H1 (cell line): ENCODE data around the gene DPY19L3. TPM values are rescaled to one million over a fixed set of nuclear protein-coding genes. Genes with fewer than 3 reads are reported as not detected.

Experiments used
- CTCF ChIA-PET: fragments of 300-600 bp; sonication (Branson Sonifier 250); formaldehyde crosslinking; loops from one replicate; lab custom pipeline; 2021; ENCODE audit not compliant: partially characterized antibody; lab: Charles Lee
- POLR2A ChIA-PET: fragments of 300-600 bp; sonication (Branson Sonifier 250); formaldehyde crosslinking; loops from one replicate; lab custom pipeline; 2021; ENCODE audit warnings: inconsistent platforms; ENCODE audit not compliant: partially characterized antibody; lab: Charles Lee
- DNase-seq, 2 experiments: peaks; one replicate each; pipeline versions ENCODE4 v3.0.0 to v3.0.0-alpha.2; 2010 to 2022; ENCODE audit warnings: low spot score in 2 of 2, low read depth in 1 of 2, mixed read lengths in 1 of 2
- FAIRE-seq: peaks from 2 replicates; lab custom pipeline; 2011; peaks lifted over from hg19 to GRCh38; lab: Jason Lieb, UNC
- H2AFZ ChIP-seq: 2 replicates; pipeline ENCODE4 v1.8.1; 2012; ENCODE audit warnings: low read length, inconsistent platforms
- H2AK5ac ChIP-seq: 2 replicates; pipeline ENCODE4 v1.6.1; 2013; ENCODE audit warnings: low read depth, low read length
- H2BK120ac ChIP-seq: replicated peaks from 2 replicates; pipeline ENCODE3; 2013; ENCODE audit warnings: low read depth, low read length, inconsistent platforms
- H2BK12ac ChIP-seq: 2 replicates; pipeline ENCODE4 v1.6.1; 2013; ENCODE audit warnings: low read depth, low read length
- H2BK15ac ChIP-seq: 2 replicates; pipeline ENCODE4 v1.6.1; 2013; ENCODE audit warnings: low read length
- H2BK20ac ChIP-seq: 2 replicates; pipeline ENCODE4 v1.6.1; 2013; ENCODE audit warnings: low read length
- H2BK5ac ChIP-seq: 2 replicates; pipeline ENCODE4 v1.6.1; 2013; ENCODE audit warnings: low read depth, low read length
- H3K14ac ChIP-seq: 2 replicates; pipeline ENCODE4 v1.6.1; 2013; ENCODE audit warnings: inconsistent platforms; ENCODE audit not compliant: insufficient read length
- H3K18ac ChIP-seq: 2 replicates; pipeline ENCODE4 v1.6.1; 2013; ENCODE audit warnings: low read length; ENCODE audit errors: extremely low read depth
- H3K23ac ChIP-seq: 2 replicates; pipeline ENCODE4 v1.6.1; 2013; ENCODE audit warnings: inconsistent platforms; ENCODE audit not compliant: insufficient read length
- H3K23me2 ChIP-seq: 2 replicates; pipeline ENCODE4 v1.6.1; 2013; ENCODE audit warnings: low read depth, low read length
- H3K27ac ChIP-seq: 2 replicates; pipeline ENCODE4 v1.6.1; 2011; ENCODE audit warnings: low read depth, low read length, inconsistent platforms
- H3K27me3 ChIP-seq, 4 experiments: replicated peaks in 1 of 4; 1 replicate in 1 of 4; 2 replicates in 3 of 4; pipeline versions ENCODE4 v1.6.1 to v1.8.1; 2011 to 2013; ENCODE audit warnings: low read length in 3 of 4, mild to moderate bottlenecking in 3 of 4, inconsistent platforms in 2 of 4, mixed read lengths in 2 of 4, moderate library complexity in 1 of 4; ENCODE audit not compliant: control insufficient read depth in 3 of 4, insufficient read depth in 3 of 4; ENCODE audit errors: extremely low read depth in 1 of 4
- H3K36me3 ChIP-seq, 4 experiments: 2 replicates each; pipeline versions ENCODE4 v1.6.1 to v1.8.1; 2011 to 2013; ENCODE audit warnings: mild to moderate bottlenecking in 4 of 4, low read length in 3 of 4, moderate library complexity in 2 of 4, control low read depth in 1 of 4, inconsistent platforms in 1 of 4; ENCODE audit not compliant: insufficient read depth in 4 of 4, control insufficient read depth in 2 of 4
- H3K4ac ChIP-seq: replicated peaks from 2 replicates; pipeline ENCODE3; 2013; ENCODE audit warnings: low read length, low read depth, mixed read lengths, inconsistent platforms; ENCODE audit not compliant: insufficient read length
- H3K4me1 ChIP-seq, 4 experiments: replicated peaks in 1 of 4; 1 replicate in 1 of 4; 2 replicates in 3 of 4; pipeline versions ENCODE4 v1.6.1 to v1.8.1; 2011 to 2013; ENCODE audit warnings: low read length in 3 of 4, inconsistent platforms in 2 of 4, mixed read lengths in 1 of 4; ENCODE audit not compliant: insufficient read depth in 4 of 4, control insufficient read depth in 3 of 4
- H3K4me2 ChIP-seq, 2 experiments: 2 replicates each; pipeline versions ENCODE4 v1.6.1 to v1.8.1; 2011 to 2013; ENCODE audit warnings: low read depth in 2 of 2, low read length in 2 of 2, control low read depth in 1 of 2, inconsistent platforms in 1 of 2, mild to moderate bottlenecking in 1 of 2; ENCODE audit not compliant: insufficient read depth in 1 of 2
- H3K4me3 ChIP-seq, 4 experiments: fragments of 200-600, 300-600 bp in 1 of 4; sonication (generic), shearing (Covaris generic), sonication (Bioruptor Twin) in 1 of 4; 2 replicates each; pipeline versions ENCODE4 v1.5.1 to v1.8.1; 2011 to 2016; ENCODE audit warnings: low read length in 4 of 4, low read depth in 3 of 4, control low read depth in 2 of 4, inconsistent platforms in 2 of 4, mild to moderate bottlenecking in 2 of 4, mixed read lengths in 1 of 4, moderate library complexity in 1 of 4; ENCODE audit not compliant: insufficient read depth in 2 of 4; ENCODE audit errors: extremely low read depth in 1 of 4
- H3K56ac ChIP-seq: replicated peaks from 2 replicates; pipeline ENCODE3; 2013; ENCODE audit warnings: low read depth, mild to moderate bottlenecking, mixed read lengths, low read length, inconsistent platforms; ENCODE audit not compliant: insufficient read length
- H3K79me1 ChIP-seq: 2 replicates; pipeline ENCODE4 v1.6.1; 2013; ENCODE audit warnings: low read depth, low read length, control low read depth
- H3K79me2 ChIP-seq, 2 experiments: 2 replicates each; pipeline versions ENCODE4 v1.6.1 to v1.8.1; 2012 to 2013; ENCODE audit warnings: low read length in 2 of 2, mild to moderate bottlenecking in 2 of 2, inconsistent platforms in 1 of 2; ENCODE audit not compliant: insufficient read depth in 2 of 2, control insufficient read depth in 1 of 2
- H3K9ac ChIP-seq, 4 experiments: replicated peaks in 1 of 4; 1 replicate in 1 of 4; 2 replicates in 3 of 4; pipeline versions ENCODE4 v1.6.1 to v1.8.1; 2011 to 2013; ENCODE audit warnings: low read depth in 3 of 4, low read length in 3 of 4, control low read depth in 2 of 4, mild to moderate bottlenecking in 2 of 4, moderate library complexity in 2 of 4, inconsistent platforms in 1 of 4; ENCODE audit errors: extremely low read depth in 1 of 4
- H3K9me3 ChIP-seq, 2 experiments: 2 replicates each; pipeline versions ENCODE4 v1.6.1 to v1.8.1; 2012 to 2013; ENCODE audit warnings: mild to moderate bottlenecking in 2 of 2, moderate library complexity in 2 of 2, control low read depth in 1 of 2, inconsistent platforms in 1 of 2, low read depth in 1 of 2, low read length in 1 of 2, mixed read lengths in 1 of 2; ENCODE audit not compliant: insufficient read depth in 2 of 2
- H4K20me1 ChIP-seq, 2 experiments: replicated peaks in 1 of 2; 2 replicates each; pipeline versions ENCODE3 to v1.8.1; 2011 to 2013; ENCODE audit warnings: inconsistent platforms in 2 of 2, low read length in 2 of 2, mild to moderate bottlenecking in 1 of 2; ENCODE audit not compliant: insufficient read depth in 2 of 2, control insufficient read depth in 1 of 2
- H4K5ac ChIP-seq: 2 replicates; pipeline ENCODE4 v1.6.1; 2013; ENCODE audit warnings: low read length, low read depth, mixed read lengths, inconsistent platforms; ENCODE audit not compliant: insufficient read length
- H4K8ac ChIP-seq: 2 replicates; pipeline ENCODE4 v1.8.0; 2013; ENCODE audit warnings: mild to moderate bottlenecking, moderate library complexity, low read length, inconsistent platforms; ENCODE audit not compliant: insufficient read depth; ENCODE audit errors: extremely low read depth
- H4K91ac ChIP-seq: replicated peaks from 2 replicates; pipeline ENCODE3; 2013; ENCODE audit warnings: low read length, mixed read lengths, inconsistent platforms; ENCODE audit not compliant: insufficient read length
- BRCA1 ChIP-seq: IDR thresholded peaks from 2 replicates; pipeline ENCODE4 v1.6.1; 2012; ENCODE audit warnings: low read depth, low read length, improper control_type of control experiment
- HDAC2 ChIP-seq, 2 experiments: fragments of 300-600 bp in 1 of 2; sonication (generic) in 1 of 2; IDR thresholded peaks; 2 replicates each; pipeline ENCODE4 v1.6.1; 2011 to 2012; ENCODE audit warnings: low read depth in 2 of 2, low read length in 2 of 2, mild to moderate bottlenecking in 2 of 2, moderate library complexity in 2 of 2, borderline replicate concordance in 1 of 2, inconsistent platforms in 1 of 2
- RBBP5 ChIP-seq: IDR thresholded peaks from 2 replicates; pipeline ENCODE4 v1.7.1; 2012; ENCODE audit warnings: low read depth, mild to moderate bottlenecking, inconsistent platforms, low read length, moderate library complexity, borderline replicate concordance
- RFX5 ChIP-seq: IDR thresholded peaks from 2 replicates; pipeline ENCODE4 v1.6.1; 2011; ENCODE audit warnings: low read depth, low read length, improper control_type of control experiment, borderline replicate concordance
- RXRA ChIP-seq: IDR thresholded peaks from 2 replicates; pipeline ENCODE4 v1.6.1; 2011; ENCODE audit warnings: low read depth, mild to moderate bottlenecking, low read length, moderate library complexity; ENCODE audit not compliant: insufficient read depth
- SIRT6 ChIP-seq: IDR thresholded peaks from one replicate; pipeline ENCODE4 v1.7.1; 2012; ENCODE audit warnings: low read length, inconsistent platforms
- SIX5 ChIP-seq: IDR thresholded peaks from 2 replicates; pipeline ENCODE4 v1.6.1; 2011; ENCODE audit warnings: mild to moderate bottlenecking, low read depth, low read length
- SRF ChIP-seq: IDR thresholded peaks from 2 replicates; pipeline ENCODE4 v1.6.1; 2011; ENCODE audit warnings: mild to moderate bottlenecking, low read depth, low read length, moderate library complexity
- TAF7 ChIP-seq: optimal IDR thresholded peaks from 2 replicates; pipeline ENCODE3; 2011; ENCODE audit warnings: low read depth, mild to moderate bottlenecking, inconsistent platforms, low read length, moderate library complexity, borderline replicate concordance
- TBP ChIP-seq: IDR thresholded peaks from 2 replicates; pipeline ENCODE4 v1.6.1; 2011; ENCODE audit warnings: low read depth, low read length, improper control_type of control experiment
- YY1 ChIP-seq: IDR thresholded peaks from 2 replicates; pipeline ENCODE4 v1.6.1; 2011; ENCODE audit warnings: low read depth, mild to moderate bottlenecking, low read length
- WGBS, 2 experiments: shearing (Covaris generic) in 1 of 2; methylation state at CpG; one replicate each; pipeline versions ENCODE4 v1.1.6 to v1.1.7; 2013 to 2015; ENCODE audit warnings: low lambda C conversion rate in 2 of 2, mixed read lengths in 2 of 2, inconsistent platforms in 1 of 2, low coverage in 1 of 2, missing lambda C conversion rate in 1 of 2; ENCODE audit not compliant: insufficient replicate concordance in 2 of 2, insufficient coverage in 1 of 2, insufficient read length in 1 of 2; ENCODE audit errors: extremely low coverage in 1 of 2, missing lambda C conversion rate in 1 of 2; 5-methylcytosine and 5-hydroxymethylcytosine counted together
- polyA plus RNA-seq, 7 experiments: library from polyadenylated mRNA; depleted of rRNA in 3 of 7; stranded (reverse) in 5 of 7; unstranded in 2 of 7; fragments of >200 nt in 5 of 7; fragments of 200-250 nt in 2 of 7; gene quantifications; 1 replicate in 5 of 7; 2 replicates in 1 of 7; 4 replicates in 1 of 7; pipeline versions ENCODE4 v1.2.1 to v1.2.3, GENCODE V29; 2011 to 2013; ENCODE audit warnings: missing spikeins in 2 of 7, mixed read lengths in 2 of 7
- total RNA-seq: library from RNA; stranded (reverse); fragmentation: NEBNext Ultra II Directional; extraction: Animal tissue kit (Norgen Biotek cat#: 25700); gene quantifications from 2 replicates; pipeline ENCODE4 v1.2.1, GENCODE V29; 2021
- TF ChIP-seq, protein P1 (sequence below): IDR thresholded peaks from 2 replicates; pipeline ENCODE4 v1.6.1; 2012; ENCODE audit warnings: inconsistent platforms
- TF ChIP-seq, protein P2 (sequence below): IDR thresholded peaks from 2 replicates; pipeline ENCODE4 v1.6.1; 2011; ENCODE audit warnings: low read depth, mild to moderate bottlenecking, low read length; ENCODE audit not compliant: insufficient read depth

Gene DPY19L3
- total and polyA plus RNA-seq, 2 of the 8 experiments (the other 6 are each of a cell fraction or from before 2014, with no cell fraction given), result 35.3 to 60.2 TPM

DNA sequence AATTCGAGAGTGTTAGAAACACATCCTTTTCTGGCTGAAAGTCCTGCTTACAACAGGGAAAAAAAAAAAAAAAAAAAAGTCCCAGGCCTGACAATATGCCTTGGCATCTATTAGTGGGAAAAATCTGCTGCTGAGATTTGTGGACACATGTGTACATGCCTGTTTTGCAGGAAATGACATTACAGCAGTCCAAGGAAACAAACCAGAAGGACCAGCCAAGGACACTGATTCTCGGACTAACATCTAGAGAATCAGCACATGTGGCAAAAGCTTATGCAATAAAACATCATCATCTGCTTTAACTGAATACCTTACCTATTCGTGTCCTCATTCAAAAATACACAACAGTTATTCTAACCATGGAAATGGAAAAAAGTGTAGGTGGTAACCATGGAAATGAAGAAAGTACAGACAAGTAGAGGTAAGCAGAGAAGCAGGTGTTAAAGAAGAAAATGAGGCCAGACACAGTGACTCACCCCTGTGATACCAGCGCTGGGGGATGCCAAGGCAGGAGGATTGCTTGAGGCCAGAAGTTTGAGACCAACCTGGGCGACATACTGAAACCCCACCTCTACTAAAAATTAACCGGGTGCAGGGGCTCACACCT, 9.4 kb upstream of the DPY19L3 start:
- Histone ChIP-seq H4K8ac (no peak overlapping the region), H3K23ac (no peak overlapping the region), H3K4me1 (no peaks in the 10 kb centered on the region), H4K5ac (no peak overlapping the region), H3K4me3 (no peak overlapping the region), H4K91ac (no peak overlapping the region), H3K9ac (no peak overlapping the region), H3K4ac (no peak overlapping the region), H2AFZ (no peak overlapping the region), H3K9me3 (no peaks in the 10 kb centered on the region), H3K18ac (no peak overlapping the region), H3K79me2 (no peaks in the 10 kb centered on the region), H3K14ac (no peak overlapping the region), H2BK20ac (no peak overlapping the region), H2BK15ac (no peak overlapping the region), H2BK5ac (no peak overlapping the region), H2AK5ac (no peak overlapping the region), H3K36me3 (no peaks in the 10 kb centered on the region; a peak in 1 of 8 replicates), H4K20me1 (no peaks in the 10 kb centered on the region), H3K4me2 (no peak overlapping the region), H3K27me3 (no peaks in the 10 kb centered on the region), H3K23me2 (no peaks in the 10 kb centered on the region), H3K27ac (no peak overlapping the region), H2BK120ac (no peak overlapping the region), H3K56ac (no peak overlapping the region), H2BK12ac (no peak overlapping the region), H3K79me1 (no peaks in the 10 kb centered on the region)
- DNase-seq, result no peak
- WGBS, 2 experiments, result 85% methylated on average over 6 of the region's 6 CpGs; no CpG with 5 or more reads in 1 of the 2 experiments
- ChIA-PET POLR2A (interaction anchor here (1.1 kb wide), 1 partner anchor 79 kb away, joined by 3 read pairs; no protein-coding TSS in a partner anchor), CTCF (interaction anchor here (1.0 kb wide), 1 partner anchor 55 kb away, joined by 4 read pairs; no protein-coding TSS in a partner anchor)
- no peak for FAIRE-seq
- no peak for TF ChIP-seq YY1
- no peak for TF ChIP-seq RFX5
- TF ChIP-seq, protein P1, sequence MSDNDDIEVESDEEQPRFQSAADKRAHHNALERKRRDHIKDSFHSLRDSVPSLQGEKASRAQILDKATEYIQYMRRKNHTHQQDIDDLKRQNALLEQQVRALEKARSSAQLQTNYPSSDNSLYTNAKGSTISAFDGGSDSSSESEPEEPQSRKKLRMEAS, result no peak
- TF ChIP-seq BRCA1, result no peak
- no peak for TF ChIP-seq SIRT6
- no peak for TF ChIP-seq SRF
- TF ChIP-seq RXRA, result no peak
- TF ChIP-seq TBP, result no peak
- TF ChIP-seq SIX5, result no peak
- no peak for TF ChIP-seq TAF7
- TF ChIP-seq HDAC2 (IDR thresholded peaks at IDR 0.05; ENCODE audit: borderline replicate concordance in 1 of 2, low read depth in 2 of 2, low read length in 2 of 2), result no peak
- TF ChIP-seq, protein P2, sequence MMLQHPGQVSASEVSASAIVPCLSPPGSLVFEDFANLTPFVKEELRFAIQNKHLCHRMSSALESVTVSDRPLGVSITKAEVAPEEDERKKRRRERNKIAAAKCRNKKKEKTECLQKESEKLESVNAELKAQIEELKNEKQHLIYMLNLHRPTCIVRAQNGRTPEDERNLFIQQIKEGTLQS, result no peak
- no peak for TF ChIP-seq RBBP5
